HG03378 (cell line): Measurements from ENCODE around the gene SART1.

ENCODE experiments used
- ATAC-seq: cut with Tn5 transposase; IDR thresholded peaks from one replicate; pipeline ENCODE4 v1.9.1; 2021; ENCODE audit warnings: mild to moderate bottlenecking, moderate library complexity; ENCODE audit not compliant: unreplicated experiment

Gene SART1

DNA sequence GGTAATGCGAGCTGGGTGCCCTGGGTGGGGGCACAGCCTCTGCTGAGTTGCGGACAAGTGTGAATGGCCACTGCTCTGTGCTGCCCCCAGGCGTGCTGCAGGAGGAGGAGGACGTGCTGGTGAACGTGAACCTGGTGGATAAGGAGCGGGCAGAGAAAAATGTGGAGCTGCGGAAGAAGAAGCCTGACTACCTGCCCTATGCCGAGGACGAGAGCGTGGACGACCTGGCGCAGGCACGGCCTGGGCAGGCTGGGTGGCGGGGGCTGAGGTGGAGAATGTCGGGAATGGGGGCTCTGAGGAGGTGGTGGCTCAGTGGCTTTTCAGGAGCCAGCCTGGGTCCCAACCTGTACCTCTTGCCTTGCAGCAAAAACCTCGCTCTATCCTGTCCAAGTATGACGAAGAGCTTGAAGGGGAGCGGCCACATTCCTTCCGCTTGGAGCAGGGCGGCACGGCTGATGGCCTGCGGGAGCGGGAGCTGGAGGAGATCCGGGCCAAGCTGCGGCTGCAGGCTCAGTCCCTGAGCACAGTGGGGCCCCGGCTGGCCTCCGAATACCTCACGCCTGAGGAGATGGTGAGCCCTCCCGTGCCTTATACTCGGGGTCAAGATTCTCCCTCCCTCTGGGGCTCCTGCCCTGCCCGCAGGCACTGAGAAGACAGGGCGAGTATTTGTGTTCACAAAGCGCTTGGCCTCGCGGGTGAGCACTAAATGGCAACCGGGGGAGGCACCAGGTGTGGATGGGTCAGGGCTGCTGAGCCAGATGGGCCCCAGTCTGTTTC lies 4.6 kb downstream of the SART1 start:
- ATAC-seq = no peak

DNA sequence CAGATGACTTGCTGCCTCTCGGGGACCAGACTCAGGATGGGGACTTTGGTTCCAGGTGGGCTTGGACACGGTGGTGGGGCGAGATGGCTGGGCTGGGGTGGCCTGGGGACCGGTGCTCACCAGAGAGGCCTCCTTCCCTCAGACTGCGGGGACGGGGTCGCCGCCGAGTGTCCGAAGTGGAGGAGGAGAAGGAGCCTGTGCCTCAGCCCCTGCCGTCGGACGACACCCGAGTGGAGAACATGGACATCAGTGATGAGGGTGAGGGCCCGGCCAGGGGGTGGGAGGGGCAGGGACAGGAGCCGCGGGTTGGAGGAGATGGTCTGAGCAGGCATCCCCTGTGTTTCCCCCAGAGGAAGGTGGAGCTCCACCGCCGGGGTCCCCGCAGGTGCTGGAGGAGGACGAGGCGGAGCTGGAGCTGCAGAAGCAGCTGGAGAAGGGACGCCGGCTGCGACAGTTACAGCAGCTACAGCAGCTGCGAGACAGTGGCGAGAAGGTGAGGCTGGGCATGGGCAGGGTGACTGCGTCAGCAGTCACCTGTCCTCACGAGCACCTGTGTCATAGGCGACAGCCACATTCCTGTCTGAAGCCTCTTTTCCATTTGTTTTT lies 5.9 kb downstream of the SART1 start:
- ATAC-seq = no peak

DNA sequence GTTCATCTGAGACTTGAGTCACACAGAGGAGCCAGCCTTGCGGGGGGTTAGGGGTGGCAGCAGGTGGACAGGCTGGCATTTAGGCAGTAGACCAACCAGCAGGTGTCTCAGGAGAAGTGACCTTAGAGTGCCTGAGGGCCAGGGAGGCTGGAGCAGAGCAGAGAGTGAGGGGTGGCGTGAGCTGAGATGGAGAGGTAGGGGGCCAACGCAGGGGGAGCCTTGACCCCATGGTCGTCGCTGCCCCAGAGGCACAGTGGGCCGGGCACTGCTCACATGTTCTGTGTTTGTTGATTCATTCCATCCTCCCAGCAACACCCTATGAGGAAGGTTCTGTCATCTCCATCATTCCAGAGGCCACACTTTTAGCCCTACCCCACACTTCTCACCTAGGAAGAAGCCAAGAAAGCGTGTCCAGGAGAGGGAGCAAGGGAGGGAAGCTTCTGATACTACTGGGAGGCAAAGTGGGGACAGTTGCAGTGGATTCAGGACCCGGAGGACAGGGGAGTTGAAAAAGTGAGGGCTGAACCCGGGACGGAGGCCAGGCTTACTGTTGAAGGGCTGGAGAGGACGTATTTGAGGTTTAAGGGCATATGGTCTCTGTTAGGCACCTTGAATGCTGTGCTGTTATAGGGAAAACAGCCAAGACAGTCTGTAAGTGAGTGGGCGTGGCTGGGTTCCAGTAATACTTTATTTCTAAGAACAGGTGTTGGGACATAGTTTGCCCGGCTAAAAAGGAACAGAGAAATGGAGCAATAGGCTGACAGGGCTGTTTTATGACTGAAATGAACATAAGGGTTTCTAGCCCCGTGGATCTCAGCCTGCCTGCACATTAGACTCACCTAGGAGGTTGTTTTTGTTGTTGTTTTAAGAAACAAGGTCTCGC lies 7.3 kb downstream of the SART1 start:
- no peak for ATAC-seq

DNA sequence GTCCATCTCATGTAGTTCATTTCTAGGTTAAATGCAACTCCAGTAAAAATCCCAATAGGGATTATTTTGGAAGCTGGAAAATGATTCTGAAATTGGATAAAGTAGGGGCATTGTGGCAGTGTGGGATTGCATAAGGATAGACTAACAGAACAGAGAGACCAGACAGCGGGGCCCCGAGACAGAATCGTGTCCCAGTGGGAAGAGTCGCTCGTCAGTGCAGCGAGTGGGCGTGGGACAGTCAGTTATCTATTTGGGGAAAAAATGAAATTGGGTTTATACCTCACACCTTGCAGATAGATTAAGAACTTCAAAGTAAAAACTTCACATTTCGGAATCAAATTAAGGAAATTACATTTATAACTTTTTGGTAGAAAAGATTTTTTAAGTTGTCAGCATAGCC lies 10.6 kb downstream of the SART1 start:
- ATAC-seq = no peak

DNA sequence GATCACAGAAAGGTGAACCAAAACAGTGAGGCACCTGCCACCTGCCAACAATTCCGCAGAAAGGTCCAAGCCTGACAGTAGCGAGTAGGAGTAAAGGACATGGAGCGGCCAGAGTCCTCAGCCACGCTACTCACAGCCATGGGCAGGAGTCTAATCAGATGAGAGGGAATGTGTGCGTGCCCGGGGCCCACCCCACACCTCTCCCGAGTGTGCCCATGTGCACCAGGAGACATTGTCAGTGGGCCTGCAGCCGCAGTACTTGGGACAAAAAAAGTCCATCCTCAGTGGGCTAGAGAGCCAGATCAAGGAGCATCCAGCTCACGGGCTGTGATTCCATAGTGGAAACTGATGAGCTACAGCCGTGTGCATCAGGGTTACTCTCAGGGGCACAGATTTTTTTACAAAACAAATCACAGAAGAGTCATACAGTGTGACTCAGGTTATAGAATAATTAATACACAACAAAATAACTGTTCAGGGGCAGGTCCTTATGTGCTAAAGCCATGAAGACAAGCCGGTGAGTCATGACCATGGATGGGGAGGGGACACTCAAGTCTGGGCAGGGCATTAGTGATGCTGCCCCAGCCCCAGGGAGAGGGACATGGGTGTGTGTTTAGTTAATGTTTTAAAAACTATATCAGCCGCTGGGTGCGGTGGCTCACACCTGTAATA lies 12.0 kb downstream of the SART1 start:
- no peak for ATAC-seq

DNA sequence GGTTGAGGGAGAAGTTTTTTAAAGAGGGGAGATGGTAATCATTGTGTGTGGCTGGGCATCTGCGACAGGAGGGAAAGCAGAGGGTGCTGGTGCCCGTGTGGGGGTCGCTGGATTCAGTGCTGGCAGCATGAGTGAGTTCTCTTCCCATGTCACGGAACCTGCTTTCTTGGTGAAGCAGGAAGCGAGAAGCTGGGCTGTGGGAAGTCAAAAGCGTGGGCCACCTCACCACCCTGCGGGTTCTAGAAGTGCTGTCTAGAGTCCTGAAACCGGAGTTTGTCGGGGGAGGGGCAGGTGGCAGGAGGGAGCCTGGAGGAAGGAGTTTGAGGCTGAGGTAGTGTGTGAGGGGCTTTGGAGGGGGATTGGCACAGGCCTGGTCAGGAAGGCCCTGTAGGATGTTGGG lies 14.2 kb downstream of the SART1 start:
- no peak for ATAC-seq

DNA sequence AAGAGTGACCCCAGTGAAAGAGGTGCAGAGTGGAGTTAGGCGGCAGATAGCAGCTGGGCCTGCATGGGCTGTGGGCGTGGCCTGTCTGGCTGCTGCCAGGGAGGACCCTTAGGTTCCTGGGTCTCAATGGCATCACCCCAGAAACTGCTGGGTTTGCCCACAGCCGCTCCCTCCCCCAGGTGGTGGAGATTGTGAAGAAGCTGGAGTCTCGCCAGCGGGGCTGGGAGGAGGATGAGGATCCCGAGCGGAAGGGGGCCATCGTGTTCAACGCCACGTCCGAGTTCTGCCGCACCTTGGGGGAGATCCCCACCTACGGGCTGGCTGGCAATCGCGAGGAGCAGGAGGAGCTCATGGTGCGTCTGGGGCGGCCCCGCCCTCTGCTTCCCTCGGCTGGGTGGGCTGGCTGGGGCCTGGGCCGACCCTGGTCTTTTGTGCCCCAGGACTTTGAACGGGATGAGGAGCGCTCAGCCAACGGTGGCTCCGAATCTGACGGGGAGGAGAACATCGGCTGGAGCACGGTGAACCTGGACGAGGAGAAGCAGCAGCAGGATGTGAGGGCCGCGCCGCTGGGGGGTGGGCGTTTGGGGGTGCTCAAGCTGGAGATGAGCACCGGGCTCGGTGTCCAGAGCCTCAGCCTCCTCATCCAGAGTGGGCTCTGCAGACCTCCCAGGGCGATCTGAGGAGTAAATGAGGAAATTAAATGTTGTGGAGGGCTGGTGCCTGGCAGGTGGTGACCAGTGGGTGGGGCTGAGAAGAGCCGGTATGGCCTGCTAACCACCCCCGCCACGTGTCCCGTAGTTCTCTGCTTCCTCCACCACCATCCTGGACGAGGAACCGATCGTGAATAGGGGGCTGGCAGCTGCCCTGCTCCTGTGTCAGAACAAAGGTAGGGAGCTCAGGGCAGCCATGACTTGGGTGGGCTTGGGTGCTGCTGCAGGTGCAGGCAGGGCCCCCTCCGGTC lies 15.0 kb downstream of the SART1 start:
- no peak for ATAC-seq

DNA sequence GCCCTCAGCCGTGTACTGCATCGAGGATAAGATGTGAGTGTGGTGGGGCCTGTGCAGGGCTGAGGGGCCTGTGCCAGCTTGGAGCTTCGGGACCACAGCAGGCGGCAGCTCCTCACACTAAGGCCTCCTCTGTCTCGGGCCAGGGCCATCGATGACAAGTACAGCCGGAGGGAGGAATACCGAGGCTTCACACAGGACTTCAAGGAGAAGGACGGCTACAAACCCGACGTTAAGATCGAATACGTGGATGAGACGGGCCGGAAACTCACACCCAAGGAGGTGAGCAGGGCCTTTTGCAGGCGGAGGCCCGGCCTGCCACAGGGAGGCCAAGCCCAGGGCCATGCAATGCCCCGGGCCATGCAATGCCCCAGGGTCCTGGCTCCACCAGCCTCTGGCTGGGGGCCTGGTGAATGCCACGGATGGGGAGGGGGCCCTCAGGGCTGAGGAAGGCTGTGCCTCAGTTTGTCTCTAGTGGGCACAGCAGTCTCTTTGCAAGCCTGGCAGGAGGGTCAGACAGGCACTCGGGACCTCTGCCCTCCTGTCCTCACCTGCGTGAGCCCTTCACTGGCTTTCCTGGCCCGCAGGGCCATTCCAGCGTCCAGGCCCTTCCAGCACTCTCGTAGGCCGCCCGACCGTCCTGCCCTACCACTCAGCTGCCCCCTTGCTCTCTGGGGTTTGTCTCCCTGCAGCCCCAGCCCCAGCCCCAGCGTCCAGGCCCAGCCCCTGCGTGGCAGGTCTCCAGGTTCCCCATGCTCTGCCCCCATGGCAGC lies 16.3 kb downstream of the SART1 start:
- ATAC-seq = no peak

DNA sequence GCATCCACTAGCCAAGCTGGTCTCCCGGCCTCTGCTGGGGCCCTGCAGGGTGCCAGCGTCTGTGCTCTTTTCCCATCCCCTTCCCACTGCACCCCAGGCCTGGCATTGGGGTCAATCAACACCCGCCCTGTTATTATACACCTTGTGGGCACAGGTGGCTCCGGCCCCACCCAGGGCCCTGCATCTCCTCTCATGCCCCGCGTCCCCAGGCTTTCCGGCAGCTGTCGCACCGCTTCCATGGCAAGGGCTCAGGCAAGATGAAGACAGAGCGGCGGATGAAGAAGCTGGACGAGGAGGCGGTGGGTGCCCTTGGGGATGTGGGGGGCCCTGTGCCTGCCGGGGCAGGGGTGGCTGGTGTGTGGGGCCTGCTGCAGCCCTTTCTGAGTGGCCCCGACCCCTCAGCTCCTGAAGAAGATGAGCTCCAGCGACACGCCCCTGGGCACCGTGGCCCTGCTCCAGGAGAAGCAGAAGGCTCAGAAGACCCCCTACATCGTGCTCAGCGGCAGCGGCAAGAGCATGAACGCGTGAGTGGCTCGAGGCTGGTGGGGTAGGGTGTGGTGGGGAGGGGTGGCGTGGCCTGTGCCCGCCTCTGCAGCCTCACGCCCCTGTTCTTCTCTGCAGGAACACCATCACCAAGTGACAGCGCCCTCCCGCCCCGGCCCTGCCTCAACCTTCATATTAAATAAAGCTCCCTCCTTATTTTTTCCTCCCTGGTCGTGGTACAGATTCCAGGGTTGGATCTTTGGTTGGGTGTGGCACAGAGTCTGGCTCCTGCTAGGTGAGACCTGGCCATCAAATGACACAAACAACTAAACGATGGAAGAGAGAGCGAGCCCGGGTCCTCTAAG lies 17.1 kb downstream of the SART1 start:
- ATAC-seq = no peak

DNA sequence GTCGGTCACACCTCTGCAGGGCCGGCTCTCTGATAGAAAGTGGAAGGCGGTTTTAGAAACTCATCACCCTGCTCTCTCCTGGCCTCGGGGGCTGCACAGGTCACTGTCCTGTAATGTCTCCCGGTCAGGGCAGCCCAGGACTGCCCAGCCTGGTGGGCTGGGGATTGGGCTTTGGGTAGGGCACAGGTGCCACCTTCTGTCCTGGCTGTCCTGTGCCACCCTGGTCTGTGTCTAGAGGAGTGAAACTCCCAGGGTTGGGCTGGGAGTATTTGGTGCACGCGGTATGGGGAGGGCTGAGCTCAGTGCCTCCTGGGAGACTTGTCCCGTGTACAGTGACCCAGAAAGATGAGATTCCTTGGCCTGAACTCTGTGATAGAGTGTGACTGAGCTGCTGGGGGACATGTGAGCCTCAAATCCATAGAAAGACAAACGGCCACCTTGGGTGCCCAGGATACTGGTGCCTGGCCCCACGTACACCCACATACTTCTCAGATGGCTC lies 17.8 kb downstream of the SART1 start:
- no peak for ATAC-seq

DNA sequence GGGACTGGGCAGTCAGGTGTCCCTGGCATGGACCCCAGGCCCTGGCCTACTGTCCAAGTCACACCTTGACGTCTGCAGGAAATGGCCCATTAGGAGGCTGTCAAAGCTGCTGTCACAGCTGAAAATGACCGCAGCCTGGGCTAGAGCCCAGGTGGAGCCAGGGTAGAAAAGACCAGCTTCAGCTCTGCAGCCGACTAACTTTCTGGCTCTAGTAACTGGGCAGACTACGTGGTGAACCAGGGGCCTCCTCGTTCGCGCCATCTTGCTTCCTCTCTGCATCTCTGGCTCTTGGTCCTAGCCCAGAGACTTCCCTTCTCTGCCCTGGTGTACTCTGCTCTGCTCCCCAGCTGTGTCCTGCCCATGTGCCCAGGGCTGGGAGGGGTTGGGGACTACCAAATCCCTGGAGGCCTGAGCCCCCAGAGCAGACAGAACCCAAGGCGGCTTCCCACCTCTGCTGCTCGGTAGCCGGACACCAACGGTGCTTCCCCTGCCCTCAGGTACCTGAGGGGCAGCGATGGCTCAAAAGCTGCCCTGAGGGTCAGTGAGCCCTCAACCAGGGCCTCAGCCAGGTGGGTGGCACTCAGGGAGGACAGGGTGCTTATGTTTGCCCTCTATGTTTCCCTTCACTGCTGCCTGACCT lies 19.7 kb downstream of the SART1 start:
- no peak for ATAC-seq

DNA sequence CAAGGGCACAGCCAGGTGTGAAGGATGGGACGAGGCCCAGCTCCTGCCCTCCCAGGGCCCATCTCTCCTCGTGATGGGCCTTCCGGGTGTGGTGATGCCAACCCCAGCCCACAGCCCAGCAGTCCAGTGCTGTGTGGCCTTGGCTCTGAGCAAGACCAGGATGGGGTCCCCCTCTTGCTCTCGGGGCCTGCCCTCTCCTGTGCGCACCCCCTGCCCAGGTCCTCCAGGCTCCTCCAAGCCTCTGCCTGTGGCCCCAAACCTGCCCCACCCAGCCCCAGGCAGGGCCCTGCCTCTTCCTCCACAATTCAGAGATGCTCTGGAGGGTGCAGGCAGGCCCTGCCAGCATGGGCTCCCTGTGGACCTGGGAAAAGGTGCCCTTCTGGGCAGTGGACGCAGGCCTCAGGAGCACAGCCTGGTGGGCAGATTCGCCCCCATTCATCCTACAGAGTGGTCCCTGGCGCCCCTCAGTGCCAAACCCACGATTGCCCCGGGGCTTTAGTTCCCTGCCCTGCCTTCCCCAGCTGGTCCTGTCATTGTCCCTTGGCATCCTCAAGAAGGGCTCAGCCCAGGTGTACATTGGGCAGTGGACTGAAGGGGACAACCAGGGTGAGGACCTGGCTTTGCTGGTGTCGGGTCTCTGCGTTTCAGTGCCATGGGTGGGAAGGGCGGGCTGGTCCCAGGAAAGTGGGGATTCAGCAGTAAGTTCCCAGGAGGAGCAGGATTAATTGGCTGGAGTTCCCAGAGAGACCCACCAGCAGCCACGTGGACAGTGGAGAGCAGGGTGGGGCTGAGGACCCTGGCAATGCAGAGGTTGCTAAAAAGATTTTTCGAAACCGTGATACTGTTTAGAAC lies 20.7 kb downstream of the SART1 start:
- no peak for ATAC-seq

DNA sequence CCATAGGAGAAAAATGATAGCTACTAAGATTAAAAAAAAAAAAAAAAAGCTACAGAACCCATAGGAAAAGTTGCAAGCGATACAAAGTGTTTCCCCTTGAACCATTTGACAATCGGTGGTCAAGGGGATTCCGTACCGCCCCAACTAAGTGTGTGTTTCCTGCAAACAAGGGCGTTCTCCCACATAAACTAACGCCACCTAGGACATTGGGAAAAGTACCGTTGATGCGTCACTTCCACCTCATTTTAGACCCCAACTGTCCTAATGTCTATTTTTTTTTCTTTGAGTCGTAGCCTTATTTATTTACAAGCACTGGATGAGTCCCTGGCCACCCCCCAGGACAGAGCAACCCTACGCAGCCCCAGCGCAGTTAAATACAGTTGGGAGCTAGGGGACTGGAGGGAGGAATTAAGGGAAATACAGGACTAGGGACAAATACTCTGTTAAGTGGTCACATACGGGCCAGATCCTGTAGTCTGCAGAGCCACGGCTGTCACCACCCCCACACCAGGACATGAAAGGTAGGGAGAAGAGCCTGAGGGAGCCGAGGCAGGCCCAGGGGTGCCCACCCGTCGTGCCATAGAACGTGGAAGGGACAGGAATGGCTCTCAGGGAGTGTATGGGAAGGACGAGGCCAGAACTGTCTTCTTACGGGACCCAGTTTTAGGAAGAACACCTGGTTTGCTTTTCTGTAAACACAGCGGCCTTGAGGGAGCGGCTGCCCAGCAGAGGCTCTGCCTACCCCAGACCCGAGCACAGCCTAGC lies 21.5 kb downstream of the SART1 start:
- ATAC-seq = no peak

DNA sequence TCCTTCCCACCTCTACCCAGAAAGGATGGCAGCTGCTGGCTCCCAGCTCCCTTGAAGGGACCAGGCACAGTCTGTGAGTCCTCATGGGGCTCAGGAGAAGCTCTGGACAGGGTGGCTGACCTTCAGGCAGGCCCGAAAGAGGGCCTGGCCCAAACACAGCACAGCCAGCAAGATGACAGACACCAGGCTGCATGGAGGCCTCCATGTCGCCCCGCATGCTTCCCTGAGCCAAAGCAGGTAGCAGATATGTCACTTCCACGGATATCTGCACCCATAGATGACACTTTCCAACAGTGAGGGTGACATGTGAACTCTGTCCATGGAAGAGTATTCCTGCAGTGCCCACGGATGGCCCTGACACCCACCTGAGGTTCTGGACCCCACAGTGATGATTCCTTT lies 22.1 kb downstream of the SART1 start:
- no peak for ATAC-seq

DNA sequence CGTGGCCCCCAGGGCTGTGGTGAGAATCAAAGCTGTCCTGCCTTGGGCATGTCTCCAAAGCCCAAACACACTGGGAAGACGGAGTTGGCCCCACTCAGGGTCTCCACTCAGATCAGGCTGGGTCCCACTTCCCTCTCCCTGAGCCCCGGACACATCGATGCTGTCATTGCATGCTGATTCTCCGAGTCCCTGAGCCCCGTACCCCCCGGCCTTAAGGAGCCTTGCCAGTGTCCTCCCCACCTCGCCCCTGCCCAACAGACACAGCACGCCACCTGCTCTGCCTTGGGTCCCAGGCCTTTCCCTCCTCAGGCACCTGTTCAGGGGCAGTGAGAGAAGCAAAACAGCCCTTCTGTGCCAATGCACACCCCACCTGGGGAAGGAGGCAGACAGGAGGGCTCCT lies 25.8 kb downstream of the SART1 start:
- no peak for ATAC-seq
